H1 (cell line): ENCODE measurements around the gene NSF. TPM values are rescaled to one million over a fixed set of nuclear protein-coding genes. Genes with fewer than 3 reads are reported as not detected.

Experiments
- NRF1 ChIP-seq: IDR thresholded peaks from 2 replicates; pipeline ENCODE4 v1.6.1; 2011; ENCODE audit warnings: mild to moderate bottlenecking, low read depth, low read length, improper control_type of control experiment
- SIN3A ChIP-seq, 2 experiments: IDR thresholded peaks in 1 of 2; conservative IDR thresholded peaks in 1 of 2; 2 replicates each; pipeline ENCODE4 v1.6.1; 2011 to 2012; ENCODE audit warnings: low read length in 2 of 2, improper control_type of control experiment in 1 of 2, low read depth in 1 of 2, mild to moderate bottlenecking in 1 of 2
- polyA plus RNA-seq, 7 experiments: library from polyadenylated mRNA; depleted of rRNA in 3 of 7; stranded (reverse) in 5 of 7; unstranded in 2 of 7; fragments of >200 nt in 5 of 7; fragments of 200-250 nt in 2 of 7; gene quantifications; 1 replicate in 5 of 7; 2 replicates in 1 of 7; 4 replicates in 1 of 7; pipeline versions ENCODE4 v1.2.1 to v1.2.3, GENCODE V29; 2011 to 2013; ENCODE audit warnings: missing spikeins in 2 of 7, mixed read lengths in 2 of 7
- total RNA-seq: library from RNA; stranded (reverse); fragmentation: NEBNext Ultra II Directional; extraction: Animal tissue kit (Norgen Biotek cat#: 25700); gene quantifications from 2 replicates; pipeline ENCODE4 v1.2.1, GENCODE V29; 2021

Gene NSF
- total and polyA plus RNA-seq, 2 of the 8 experiments (the other 6 are each of a cell fraction or from before 2014, with no cell fraction given): 13.0 to 27.7 TPM

- TF ChIP-seq NRF1 (no peak), SIN3A (conservative IDR thresholded peaks at IDR 0.05 in 1 of 2, IDR thresholded peaks at IDR 0.05 in 1 of 2; ENCODE audit: low read depth in 1 of 2, low read length in 2 of 2) (0 out of 4 replicates have a peak, but pooled peaks of 1 of the 2 experiments have one; percentile 54)
These were observed 191.9 kb downstream of the NSF start (continued) for GRCh38 chr17:46782250-46782953.
